Measurements from ENCODE around the gene COL9A3.

The COL9A3 gene

GRCh38 chr20:62822239-62822787, 5.5 kb downstream of the COL9A3 start:
- no peak overlapping the region for H3K27ac ChIP-seq (ENCODE audit: low read depth, low read length)
- peaks cover 12% of the 10 kb centered on the region; the same call in 1 of the 2 replicates for H3K36me3 ChIP-seq (ENCODE audit: control insufficient read depth, insufficient read depth, low read length)
- H3K9me3 ChIP-seq (ENCODE audit: control insufficient read depth, insufficient read depth, low read depth, low read length), result no peaks in the 10 kb centered on the region
- no peak overlapping the region for H3K9ac ChIP-seq (ENCODE audit: low read length)
- peaks cover 35% of the 10 kb centered on the region for H3K4me1 ChIP-seq (ENCODE audit: control insufficient read depth, insufficient read depth, low read length)
- H3K27me3 ChIP-seq (ENCODE audit: control insufficient read depth, insufficient read depth, low read length), result peaks cover 6% of the 10 kb centered on the region; the same call in 1 of the 2 replicates
- no peak overlapping the region for H3K4me3 ChIP-seq (ENCODE audit: low read depth, low read length)

DNA sequence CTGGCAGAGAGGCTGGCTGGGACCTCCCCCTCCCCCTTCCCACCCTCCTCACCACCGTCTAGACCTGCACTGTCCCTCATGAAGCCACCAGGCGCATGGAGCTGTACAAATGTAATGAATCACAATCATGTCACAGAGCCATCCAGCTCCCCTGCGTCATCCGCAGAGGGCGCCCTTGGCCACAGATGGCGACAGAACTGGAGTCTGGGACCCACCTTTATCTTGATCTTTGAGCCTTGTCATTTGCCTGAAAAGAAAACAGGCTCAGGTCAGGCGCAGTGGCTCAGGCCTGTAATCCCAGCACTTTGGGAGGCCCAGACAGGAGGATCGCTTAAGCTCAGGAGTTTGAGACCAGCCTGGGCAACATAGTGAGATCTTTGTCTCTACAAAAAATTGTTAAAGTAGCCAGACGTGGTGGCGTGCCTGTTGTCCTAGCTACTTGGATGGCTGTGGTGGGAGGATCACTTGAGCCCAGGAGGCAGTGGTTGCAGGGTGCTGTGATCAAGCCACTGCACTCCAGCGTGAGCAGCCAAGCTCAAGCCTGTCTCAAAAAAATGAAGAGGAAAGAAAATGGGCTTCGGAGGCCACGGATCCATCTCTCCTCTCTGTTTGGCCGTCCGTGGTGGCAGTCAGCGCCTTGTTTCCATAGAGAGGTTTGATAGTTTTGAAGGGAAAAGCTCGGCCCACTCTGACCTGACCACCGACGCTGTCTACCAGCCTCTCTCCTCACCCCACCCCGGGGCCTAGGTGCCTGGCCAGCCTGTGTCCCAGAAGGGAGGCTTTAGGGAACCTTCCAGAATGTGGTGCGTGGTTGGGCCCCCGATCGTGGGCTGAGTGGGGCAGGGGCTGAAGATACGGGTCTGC, 6.2 kb downstream of the COL9A3 start:
- Histone ChIP-seq H3K9me3 (ENCODE audit: control insufficient read depth, insufficient read depth, low read depth, low read length) (no peaks in the 10 kb centered on the region), H3K4me3 (ENCODE audit: low read depth, low read length) (no peak overlapping the region), H3K9ac (ENCODE audit: low read length) (no peak overlapping the region), H3K36me3 (ENCODE audit: control insufficient read depth, insufficient read depth, low read length) (peaks cover 19% of the 10 kb centered on the region), H3K27me3 (ENCODE audit: control insufficient read depth, insufficient read depth, low read length) (peaks cover under 1% of the 10 kb centered on the region; the same call in 1 of the 2 replicates), H3K4me1 (ENCODE audit: control insufficient read depth, insufficient read depth, low read length) (peaks cover 29% of the 10 kb centered on the region), H3K27ac (ENCODE audit: low read depth, low read length) (no peak overlapping the region; the same call in 1 of the 2 replicates)

DNA sequence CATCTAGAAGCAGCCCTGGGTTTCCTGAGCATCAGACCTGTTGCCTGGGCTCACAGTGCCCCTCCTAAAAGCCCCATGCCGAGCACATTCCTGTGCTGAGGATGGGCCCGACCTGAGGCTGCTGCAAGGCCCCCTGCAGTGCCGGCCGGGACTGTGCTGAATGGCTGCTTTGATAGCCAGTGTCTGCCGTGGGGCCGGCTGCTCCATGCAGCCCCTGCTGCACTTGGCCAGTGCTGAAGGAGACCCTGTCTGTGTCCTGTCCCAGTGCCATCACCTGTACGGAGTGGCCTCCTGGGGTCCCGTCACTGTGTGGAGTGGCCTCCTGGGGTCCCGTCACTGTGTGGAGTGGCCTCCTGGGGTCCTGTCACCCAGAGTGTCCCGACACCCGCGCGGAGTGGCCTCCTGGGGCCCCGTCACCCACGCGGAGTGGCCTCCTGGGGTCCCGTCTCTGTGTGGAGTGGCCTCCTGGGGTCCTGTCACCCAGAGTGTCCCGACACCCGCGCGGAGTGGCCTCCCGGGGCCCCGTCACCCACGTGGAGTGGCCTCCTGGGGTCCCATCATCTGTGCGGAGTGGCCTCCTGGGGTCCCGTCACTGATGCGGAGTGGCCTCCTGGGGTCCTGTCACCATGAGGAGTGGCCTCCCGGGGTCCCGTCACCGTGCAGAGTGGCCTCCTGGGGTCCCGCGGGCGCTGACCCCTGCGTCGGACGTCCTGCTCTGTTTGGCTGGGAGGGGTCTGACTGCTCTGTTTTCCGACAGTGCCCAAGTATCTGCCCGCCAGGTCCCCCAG, 7.0 kb downstream of the COL9A3 start:
- Histone ChIP-seq H3K4me3 (ENCODE audit: low read depth, low read length) (no peak overlapping the region), H3K36me3 (ENCODE audit: control insufficient read depth, insufficient read depth, low read length) (peaks cover 27% of the 10 kb centered on the region), H3K9me3 (ENCODE audit: control insufficient read depth, insufficient read depth, low read depth, low read length) (no peaks in the 10 kb centered on the region), H3K4me1 (ENCODE audit: control insufficient read depth, insufficient read depth, low read length) (peaks cover 28% of the 10 kb centered on the region), H3K27ac (ENCODE audit: low read depth, low read length) (no peak overlapping the region; the same call in 1 of the 2 replicates), H3K27me3 (ENCODE audit: control insufficient read depth, insufficient read depth, low read length) (no peaks in the 10 kb centered on the region), H3K9ac (ENCODE audit: low read length) (no peak overlapping the region)

- H3K27me3 ChIP-seq (ENCODE audit: control insufficient read depth, insufficient read depth, low read length), result no peaks in the 10 kb centered on the region
- peaks cover 28% of the 10 kb centered on the region for H3K4me1 ChIP-seq (ENCODE audit: control insufficient read depth, insufficient read depth, low read length)
- H3K27ac ChIP-seq (ENCODE audit: low read depth, low read length), result no peak overlapping the region; the same call in 1 of the 2 replicates
- no peak overlapping the region for H3K9ac ChIP-seq (ENCODE audit: low read length)
- no peaks in the 10 kb centered on the region for H3K9me3 ChIP-seq (ENCODE audit: control insufficient read depth, insufficient read depth, low read depth, low read length)
- H3K4me3 ChIP-seq (ENCODE audit: low read depth, low read length), result no peak overlapping the region
- H3K36me3 ChIP-seq (ENCODE audit: control insufficient read depth, insufficient read depth, low read length), result peaks cover 31% of the 10 kb centered on the region
Measured at GRCh38 chr20:62824476-62825332, 7.9 kb downstream of the COL9A3 start.

DNA sequence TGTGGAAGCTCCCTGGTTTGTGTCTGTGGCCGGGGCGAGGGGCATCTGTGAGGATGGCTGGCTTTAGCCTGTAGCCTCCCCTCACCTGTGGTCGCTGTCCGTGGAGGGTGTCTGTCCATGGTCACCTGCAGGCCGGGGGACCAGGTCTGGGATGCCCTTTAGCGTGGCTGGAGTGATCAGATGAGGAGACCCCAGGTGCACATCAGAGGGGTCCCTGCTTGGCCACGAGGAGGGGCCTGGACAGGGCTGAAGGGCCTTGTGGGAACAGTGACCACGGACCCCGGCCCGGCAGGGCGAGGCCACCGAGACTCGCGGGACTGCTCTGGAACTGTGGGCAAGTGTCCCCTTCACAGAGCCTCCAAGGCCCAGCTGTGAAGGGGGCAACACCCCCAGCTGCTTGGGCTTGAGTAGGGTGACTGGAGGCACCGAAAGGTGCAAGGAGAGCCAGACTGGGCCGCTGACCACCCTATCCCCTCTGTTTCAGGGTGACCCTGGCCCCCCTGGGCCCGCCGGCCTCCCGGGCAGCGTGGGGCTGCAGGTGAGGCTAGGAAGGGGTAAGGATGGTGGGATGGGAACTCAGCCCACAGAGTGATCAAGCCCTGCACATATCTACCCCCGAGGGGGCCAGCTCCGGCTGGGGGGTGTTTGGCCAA, 8.6 kb downstream of the COL9A3 start:
- Histone ChIP-seq H3K27ac (ENCODE audit: low read depth, low read length) (0 out of 2 replicates have a peak overlapping the region, but pooled peaks have one; percentile 41), H3K4me1 (ENCODE audit: control insufficient read depth, insufficient read depth, low read length) (peaks cover 28% of the 10 kb centered on the region), H3K36me3 (ENCODE audit: control insufficient read depth, insufficient read depth, low read length) (peaks cover 25% of the 10 kb centered on the region), H3K9ac (ENCODE audit: low read length) (no peak overlapping the region), H3K9me3 (ENCODE audit: control insufficient read depth, insufficient read depth, low read depth, low read length) (no peaks in the 10 kb centered on the region), H3K27me3 (ENCODE audit: control insufficient read depth, insufficient read depth, low read length) (no peaks in the 10 kb centered on the region), H3K4me3 (ENCODE audit: low read depth, low read length) (no peak overlapping the region)

DNA sequence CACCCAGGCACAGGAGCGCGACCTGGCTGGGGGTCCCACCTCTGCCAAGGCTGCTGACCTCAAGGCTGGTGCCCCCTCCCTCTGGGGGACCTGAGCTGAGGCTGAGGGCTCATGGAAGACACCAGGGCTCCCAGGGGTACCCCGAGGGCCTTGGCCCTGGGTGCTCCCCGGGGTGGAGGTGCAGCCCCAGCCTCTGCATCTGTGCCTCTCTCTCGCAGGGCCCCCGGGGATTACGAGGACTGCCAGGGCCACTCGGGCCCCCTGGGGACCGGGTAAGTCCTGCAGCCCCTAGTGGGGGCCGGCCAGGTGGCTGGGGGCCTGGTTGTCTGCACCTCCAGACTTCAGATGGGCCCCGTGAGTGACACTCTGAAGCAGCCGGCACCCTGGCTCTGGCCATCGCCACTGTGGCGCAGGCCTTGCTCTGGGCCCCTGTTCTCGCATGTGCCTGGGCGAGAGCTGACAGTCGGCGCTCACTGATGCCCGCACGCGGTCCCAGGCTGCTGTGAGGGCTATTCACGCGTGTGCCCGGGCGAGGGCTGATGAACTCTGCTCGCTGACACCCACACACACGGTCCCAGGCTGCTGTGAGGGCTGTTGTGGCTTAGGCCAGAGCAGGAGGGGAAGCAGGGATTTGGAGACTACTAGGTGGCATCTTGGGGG, 9.3 kb downstream of the COL9A3 start:
- Histone ChIP-seq H3K9ac (ENCODE audit: low read length) (no peak overlapping the region), H3K9me3 (ENCODE audit: control insufficient read depth, insufficient read depth, low read depth, low read length) (no peaks in the 10 kb centered on the region), H3K27me3 (ENCODE audit: control insufficient read depth, insufficient read depth, low read length) (no peaks in the 10 kb centered on the region), H3K4me3 (ENCODE audit: low read depth, low read length) (no peak overlapping the region), H3K36me3 (ENCODE audit: control insufficient read depth, insufficient read depth, low read length) (peaks cover 28% of the 10 kb centered on the region), H3K27ac (ENCODE audit: low read depth, low read length) (no peak overlapping the region), H3K4me1 (ENCODE audit: control insufficient read depth, insufficient read depth, low read length) (peaks cover 27% of the 10 kb centered on the region)

GRCh38 chr20:62826646-62827310, 9.9 kb downstream of the COL9A3 start:
- Histone ChIP-seq H3K27ac (ENCODE audit: low read depth, low read length) (no peak overlapping the region), H3K9me3 (ENCODE audit: control insufficient read depth, insufficient read depth, low read depth, low read length) (no peaks in the 10 kb centered on the region), H3K27me3 (ENCODE audit: control insufficient read depth, insufficient read depth, low read length) (no peaks in the 10 kb centered on the region), H3K36me3 (ENCODE audit: control insufficient read depth, insufficient read depth, low read length) (peaks cover 31% of the 10 kb centered on the region), H3K4me1 (ENCODE audit: control insufficient read depth, insufficient read depth, low read length) (peaks cover 34% of the 10 kb centered on the region), H3K4me3 (ENCODE audit: low read depth, low read length) (no peak overlapping the region), H3K9ac (ENCODE audit: low read length) (no peak overlapping the region)

DNA sequence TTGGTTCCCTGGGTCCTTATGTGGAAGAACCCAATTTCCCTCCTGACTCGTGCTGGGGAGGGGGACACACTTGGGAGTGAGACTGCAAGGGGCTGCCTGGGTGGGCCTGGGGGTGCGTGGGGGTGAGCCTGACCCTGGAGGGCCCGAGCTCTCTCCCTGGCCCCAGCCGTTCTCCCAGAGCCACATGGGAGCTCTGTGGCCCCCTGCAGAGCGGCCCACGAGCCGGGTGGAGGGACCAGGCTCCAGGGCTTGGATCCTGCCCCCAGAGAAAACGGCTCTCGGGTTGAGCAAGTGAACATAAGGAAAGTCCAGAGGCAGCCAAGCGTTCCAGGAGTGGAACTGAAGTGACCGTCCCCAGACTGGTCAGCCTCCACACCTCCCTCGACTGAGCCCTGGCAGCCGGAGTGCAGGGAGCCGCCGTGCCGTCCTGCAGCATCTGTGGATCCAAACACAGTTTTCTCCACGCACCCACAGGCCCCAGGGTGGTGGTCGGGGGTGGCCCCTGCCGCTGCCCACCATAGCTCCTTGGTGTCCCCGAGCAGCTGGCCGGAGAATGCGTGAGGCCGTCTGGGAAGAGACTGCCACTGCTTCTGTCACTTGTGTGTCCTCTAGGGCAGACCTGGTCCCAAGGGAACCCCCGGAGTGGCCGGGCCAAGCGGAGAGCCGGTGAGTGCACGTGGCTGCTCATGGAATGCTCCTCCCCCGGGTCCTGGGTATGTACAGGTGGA, 10.6 kb downstream of the COL9A3 start:
- Histone ChIP-seq H3K4me1 (ENCODE audit: control insufficient read depth, insufficient read depth, low read length) (peaks cover 41% of the 10 kb centered on the region), H3K9me3 (ENCODE audit: control insufficient read depth, insufficient read depth, low read depth, low read length) (no peaks in the 10 kb centered on the region), H3K27ac (ENCODE audit: low read depth, low read length) (no peak overlapping the region), H3K36me3 (ENCODE audit: control insufficient read depth, insufficient read depth, low read length) (peaks cover 31% of the 10 kb centered on the region), H3K27me3 (ENCODE audit: control insufficient read depth, insufficient read depth, low read length) (no peaks in the 10 kb centered on the region), H3K4me3 (ENCODE audit: low read depth, low read length) (no peak overlapping the region), H3K9ac (ENCODE audit: low read length) (no peak overlapping the region)

GRCh38 chr20:62828051-62828450, 11.2 kb downstream of the COL9A3 start:
- Histone ChIP-seq H3K36me3 (ENCODE audit: control insufficient read depth, insufficient read depth, low read length) (peaks cover 31% of the 10 kb centered on the region), H3K27me3 (ENCODE audit: control insufficient read depth, insufficient read depth, low read length) (no peaks in the 10 kb centered on the region), H3K9ac (ENCODE audit: low read length) (no peak overlapping the region), H3K9me3 (ENCODE audit: control insufficient read depth, insufficient read depth, low read depth, low read length) (no peaks in the 10 kb centered on the region), H3K4me1 (ENCODE audit: control insufficient read depth, insufficient read depth, low read length) (peaks cover 44% of the 10 kb centered on the region), H3K4me3 (ENCODE audit: low read depth, low read length) (no peak overlapping the region), H3K27ac (ENCODE audit: low read depth, low read length) (no peak overlapping the region)
